A673 (cell line): ENCODE data around the gene ITGB3.

Source experiments
- EZH2 ChIP-seq: fragments of 200-600 bp; sonication (generic); IDR thresholded peaks from 2 replicates; pipeline ENCODE4 v1.6.1; 2017; ENCODE audit warnings: borderline replicate concordance, low read depth, mild to moderate bottlenecking, mixed read lengths, antibody characterized with exemption, low read length; ENCODE audit not compliant: poor library complexity, severe bottlenecking
- TF ChIP-seq, protein P1 (sequence below): fragments of 300-800, 200-600 bp; sonication (generic); conservative IDR thresholded peaks from 2 replicates; pipeline ENCODE4 v1.5.1; 2017; ENCODE audit warnings: low read depth, mild to moderate bottlenecking, antibody characterized with exemption, low read length, moderate library complexity, mixed read lengths

DNA sequence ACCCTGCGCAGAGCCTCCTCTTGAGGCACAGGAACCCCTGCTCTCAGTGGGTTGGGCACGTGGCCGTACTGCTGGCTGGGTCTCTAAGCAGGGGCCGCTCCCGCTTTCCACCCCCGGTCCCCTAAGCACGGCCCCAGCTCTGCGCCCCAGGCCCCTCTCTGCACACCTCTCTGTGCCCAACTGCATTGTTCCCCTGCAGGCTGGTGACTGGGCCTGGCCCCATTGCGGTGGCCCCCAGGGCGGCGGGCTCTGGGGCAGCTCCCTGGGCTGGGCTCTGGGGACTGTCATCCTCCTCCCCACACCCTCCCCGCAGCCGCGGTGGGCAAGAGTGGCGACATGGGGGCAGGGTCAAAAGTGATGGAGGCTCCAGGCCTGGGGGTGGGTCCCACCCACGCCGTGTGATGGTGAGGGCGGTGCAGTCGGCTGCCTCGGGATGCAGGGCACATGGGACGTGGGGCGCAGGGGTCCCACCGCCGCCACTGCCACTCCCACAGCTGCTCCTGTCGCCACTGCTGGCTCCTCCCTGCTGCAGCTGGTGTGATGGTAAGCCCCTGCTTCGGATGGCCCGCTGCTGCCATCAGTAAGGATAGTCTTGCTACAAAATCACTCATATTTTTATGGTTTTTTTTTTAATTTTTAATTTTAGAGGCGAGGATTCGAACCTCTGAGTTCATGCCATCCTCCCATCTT is 15.2 kb upstream of the ITGB3 start:
- TF ChIP-seq, protein P1, sequence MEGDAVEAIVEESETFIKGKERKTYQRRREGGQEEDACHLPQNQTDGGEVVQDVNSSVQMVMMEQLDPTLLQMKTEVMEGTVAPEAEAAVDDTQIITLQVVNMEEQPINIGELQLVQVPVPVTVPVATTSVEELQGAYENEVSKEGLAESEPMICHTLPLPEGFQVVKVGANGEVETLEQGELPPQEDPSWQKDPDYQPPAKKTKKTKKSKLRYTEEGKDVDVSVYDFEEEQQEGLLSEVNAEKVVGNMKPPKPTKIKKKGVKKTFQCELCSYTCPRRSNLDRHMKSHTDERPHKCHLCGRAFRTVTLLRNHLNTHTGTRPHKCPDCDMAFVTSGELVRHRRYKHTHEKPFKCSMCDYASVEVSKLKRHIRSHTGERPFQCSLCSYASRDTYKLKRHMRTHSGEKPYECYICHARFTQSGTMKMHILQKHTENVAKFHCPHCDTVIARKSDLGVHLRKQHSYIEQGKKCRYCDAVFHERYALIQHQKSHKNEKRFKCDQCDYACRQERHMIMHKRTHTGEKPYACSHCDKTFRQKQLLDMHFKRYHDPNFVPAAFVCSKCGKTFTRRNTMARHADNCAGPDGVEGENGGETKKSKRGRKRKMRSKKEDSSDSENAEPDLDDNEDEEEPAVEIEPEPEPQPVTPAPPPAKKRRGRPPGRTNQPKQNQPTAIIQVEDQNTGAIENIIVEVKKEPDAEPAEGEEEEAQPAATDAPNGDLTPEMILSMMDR: no peak
- TF ChIP-seq EZH2: no peak
